Stomach (tissue), 9 donors: ENCODE measurements around the gene SMAD5. TPM values are rescaled to one million over a fixed set of nuclear protein-coding genes. Genes with fewer than 3 reads are reported as not detected.

Source experiments
- DNase-seq, 2 donors: peaks; one replicate each; pipeline versions ENCODE4 v3.0.0 to v3.0.0-alpha.2; 2013 to 2019
- H3K27ac ChIP-seq, 5 donors: fragments of 200-600 bp in 4 of 5; sonication (generic) in 4 of 5; one replicate each; pipeline ENCODE4 v1.5.1; 2013 to 2019; ENCODE audit warnings: mild to moderate bottlenecking in 1 of 5, moderate library complexity in 1 of 5
- H3K27me3 ChIP-seq, 3 donors: fragments of 200-600 bp; sonication (generic); one replicate each; pipeline ENCODE4 v1.5.1; 2017 to 2019; ENCODE audit warnings: mixed run types in 1 of 3
- H3K36me3 ChIP-seq, 4 donors: fragments of 200-600 bp; sonication (generic); 1 replicate in 3 of 4; 2 replicates in 1 of 4; pipeline ENCODE4 v1.5.1; 2016 to 2019
- H3K4me1 ChIP-seq, 4 donors: fragments of 200-600 bp; sonication (generic); one replicate each; pipeline ENCODE4 v1.5.1; 2016 to 2019
- H3K4me3 ChIP-seq, 4 donors: fragments of 200-600 bp; sonication (generic) in 3 of 4; one replicate each; pipeline ENCODE4 v1.5.1; 2016 to 2019; ENCODE audit warnings: mild to moderate bottlenecking in 1 of 4
- H3K9me3 ChIP-seq, 4 donors: fragments of 200-600 bp; sonication (generic); one replicate each; pipeline ENCODE4 v1.5.1; 2016 to 2019
- CTCF ChIP-seq, 7 experiments: fragments of 450-650 bp in 4 of 7; fragments of 200-600 bp in 3 of 7; sonication (generic) in 3 of 7; IDR thresholded peaks; one replicate each; pipeline ENCODE4 v1.5.1; 2016 to 2019; ENCODE audit warnings: antibody characterized with exemption in 7 of 7, control low read depth in 2 of 7, mild to moderate bottlenecking in 1 of 7
- EP300 ChIP-seq: sonication (generic); formaldehyde crosslinking; IDR thresholded peaks from one replicate; pipeline ENCODE4 v1.6.1; 2017; ENCODE audit warnings: antibody characterized with exemption
- POLR2A ChIP-seq, 4 donors: fragments of 450-650 bp; IDR thresholded peaks; one replicate each; pipeline ENCODE4 v1.6.1; 2016; ENCODE audit warnings: antibody characterized with exemption in 4 of 4, control low read depth in 2 of 4, mild to moderate bottlenecking in 1 of 4, moderate library complexity in 1 of 4
- POLR2AphosphoS5 ChIP-seq, 3 donors: sonication (generic); formaldehyde crosslinking; IDR thresholded peaks; one replicate each; pipeline ENCODE4 v1.6.1; 2016; ENCODE audit warnings: antibody characterized with exemption in 3 of 3
- WGBS, 5 donors: extraction: QIAGEN DNeasy Blood & Tissue Kit in 3 of 5; methylation state at CpG; one replicate each; pipeline versions ENCODE4 v1.1.5 to v1.1.7; 2013 to 2018; 5-methylcytosine and 5-hydroxymethylcytosine counted together
- intact Hi-C: fragments of 100-400 bp; cut with DNase I; formaldehyde crosslinking; loops from one replicate; pipeline ENCODE4 v1.15.1; 2023; ENCODE audit warnings: low total_unique reads
- polyA plus RNA-seq, 3 donors: library from polyadenylated mRNA; stranded (reverse); fragments of 200-250 nt; gene quantifications; one replicate each; pipeline ENCODE4 v1.2.3, GENCODE V29; 2013
- total RNA-seq, 5 donors: library from RNA; depleted of rRNA; stranded (reverse); fragments of >200 nt; gene quantifications; one replicate each; pipeline versions ENCODE4 v1.1.0 to v1.2.3, GENCODE V29; 2014 to 2016
- donor health status: healthy with polysubstance abuse.
- donor health status: Bipolar disorder and iron deficiency.
- donor health status: healthy.

SMAD5 gene
- total and polyA plus RNA-seq, 8 donors, result 6.8 to 220 (median 24.0) TPM

DNA sequence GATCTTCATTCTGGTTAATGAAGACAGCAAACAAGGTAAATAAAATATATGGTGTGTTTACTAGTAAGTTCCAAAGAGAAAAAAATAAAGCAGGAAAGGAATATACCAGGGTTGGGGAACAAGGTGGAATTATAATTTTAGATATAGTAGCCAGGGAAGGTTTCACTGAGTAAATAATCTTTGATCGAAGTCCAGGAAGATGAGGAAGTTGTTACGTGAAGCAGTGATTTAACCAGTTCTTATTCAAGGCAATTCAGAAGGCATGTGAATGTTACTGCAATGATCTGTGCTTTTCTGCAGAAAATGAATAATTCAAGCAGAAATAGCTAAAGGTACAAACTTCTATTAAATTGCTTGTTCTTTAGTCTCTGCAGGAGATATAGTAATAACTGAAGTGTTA is 54.2 kb downstream of the SMAD5 start:
- Histone ChIP-seq H3K4me3 (no peak overlapping the region), H3K36me3 (peaks cover 0 to 27% (median 24%) of the 10 kb centered on the region in 4 donors), H3K27ac (no peak overlapping the region), H3K9me3 (no peaks in the 10 kb centered on the region), H3K27me3 (peaks cover 0 to 19% (median 17%) of the 10 kb centered on the region in 3 donors), H3K4me1 (peaks cover 9 to 23% (median 13%) of the 10 kb centered on the region in 4 donors)
- intact Hi-C loops, result no loop called here
- 24 to 65% (median 42%) methylated on average over 2 of the region's 2 CpGs for WGBS, 5 donors
- no peak for DNase-seq
- TF ChIP-seq POLR2A (IDR thresholded peaks at IDR 0.05), result no peak

- DNase-seq, result no peak
These were observed 56.2 kb downstream of the SMAD5 start for GRCh38 chr5:136188859-136189258.

DNA sequence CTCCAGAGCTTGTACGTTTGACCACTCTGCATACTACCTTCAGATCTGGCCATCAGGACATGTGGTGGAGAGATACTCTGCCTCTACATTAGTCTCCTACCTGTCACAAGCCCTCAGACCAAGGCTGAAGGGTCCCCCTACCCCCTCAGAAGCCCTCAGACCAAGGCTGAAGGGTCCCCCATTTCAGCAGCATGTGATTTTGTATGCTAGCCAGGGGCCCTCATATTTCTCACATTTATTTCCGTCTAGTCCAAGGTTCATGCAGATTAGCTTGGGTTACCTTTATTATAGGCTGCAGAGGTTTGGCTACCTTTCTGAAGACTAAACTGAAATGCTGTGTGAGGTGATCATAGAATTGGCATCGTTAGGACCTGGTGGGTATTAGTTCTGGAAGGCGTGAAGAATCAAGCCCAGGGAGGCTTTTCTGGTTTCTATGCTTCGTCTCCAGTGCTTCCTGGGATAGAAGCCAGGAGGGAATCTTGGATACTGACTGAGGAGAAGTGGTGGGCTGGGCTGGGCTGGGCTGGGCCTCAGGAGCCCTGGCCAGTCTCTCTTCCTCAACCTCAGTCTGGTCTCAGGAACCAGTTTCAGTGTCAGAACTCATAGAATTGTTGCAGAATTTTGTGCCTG is 57.6 kb downstream of the SMAD5 start:
- intact Hi-C loops, result no loop called here
- H3K9me3 ChIP-seq, result no peaks in the 10 kb centered on the region
- peaks cover 22 to 41% (median 30%) of the 10 kb centered on the region in 4 donors for H3K4me1 ChIP-seq
- H3K27ac ChIP-seq, result no peak overlapping the region
- peak in 1 of 2 donors; percentile 52 for DNase-seq
- no peak overlapping the region for H3K4me3 ChIP-seq
- TF ChIP-seq CTCF (IDR thresholded peaks at IDR 0.05) (no peak), POLR2AphosphoS5 (IDR thresholded peaks at IDR 0.05) (no peak), POLR2A (IDR thresholded peaks at IDR 0.05) (no peak), EP300 (no peak)
- H3K27me3 ChIP-seq, result peaks cover 0 to 53% (median 42%) of the 10 kb centered on the region in 3 donors
- peaks cover 0 to 22% (median 19%) of the 10 kb centered on the region in 4 donors for H3K36me3 ChIP-seq
- WGBS, 5 donors, result 24 to 38% (median 29%) methylated on average over 4 to 5 of the region's 5 CpGs

More at GRCh38 chr5:136188859-136189258, 56.2 kb downstream of the SMAD5 start:
- Histone ChIP-seq H3K4me1 (peaks cover 22 to 40% (median 30%) of the 10 kb centered on the region in 4 donors), H3K4me3 (no peak overlapping the region), H3K27ac (no peak overlapping the region), H3K27me3 (peaks cover 0 to 40% (median 37%) of the 10 kb centered on the region in 3 donors), H3K36me3 (peaks cover 0 to 22% (median 19%) of the 10 kb centered on the region in 4 donors), H3K9me3 (no peaks in the 10 kb centered on the region)
- intact Hi-C loops, result no loop called here
- 92 to 96% (median 95%) methylated on average over 7 of the region's 7 CpGs for whole genome bisulfite sequencing, 5 donors
- TF ChIP-seq POLR2AphosphoS5 (IDR thresholded peaks at IDR 0.05), result no peak
- no peak for TF ChIP-seq EP300
- no peak for TF ChIP-seq CTCF (IDR thresholded peaks at IDR 0.05)
- no peak for TF ChIP-seq POLR2A (IDR thresholded peaks at IDR 0.05)

DNA sequence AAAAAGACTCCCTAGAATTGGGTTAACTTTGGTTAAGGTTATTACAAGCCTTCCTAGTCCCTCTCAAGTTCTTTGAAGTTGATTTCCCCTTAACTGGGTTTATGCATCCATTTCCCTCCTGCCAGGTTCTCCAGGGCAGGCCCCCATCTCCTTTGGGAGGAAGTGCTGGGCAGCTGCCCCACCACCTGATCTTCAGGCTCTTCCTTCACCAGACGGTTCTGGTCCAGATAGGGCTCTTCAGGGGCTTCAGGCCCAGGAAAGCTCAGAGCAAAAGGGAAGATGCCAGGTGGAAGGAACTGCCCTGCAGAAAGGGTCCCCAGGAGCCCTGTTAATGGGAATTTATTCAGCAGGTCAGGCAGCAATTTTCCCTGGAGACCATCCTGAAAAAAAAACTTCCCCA is 58.3 kb downstream of the SMAD5 start:
- Histone ChIP-seq H3K36me3 (peaks cover 0 to 22% (median 19%) of the 10 kb centered on the region in 4 donors), H3K9me3 (no peaks in the 10 kb centered on the region), H3K4me3 (no peak overlapping the region), H3K27ac (no peak overlapping the region), H3K4me1 (peaks cover 22 to 48% (median 33%) of the 10 kb centered on the region in 4 donors), H3K27me3 (peaks cover 0 to 58% (median 42%) of the 10 kb centered on the region in 3 donors)
- WGBS, 5 donors, result 0 to 41% (median 17%) methylated on average over 1 of the region's 1 CpG
- intact Hi-C loops, result no loop called here
- TF ChIP-seq POLR2A (IDR thresholded peaks at IDR 0.05), result no peak
- no peak for TF ChIP-seq EP300
- no peak for TF ChIP-seq POLR2AphosphoS5 (IDR thresholded peaks at IDR 0.05)
- no peak for TF ChIP-seq CTCF (IDR thresholded peaks at IDR 0.05)
- DNase-seq, result no peak
